Esophagus squamous epithelium (tissue), 5 donors: ENCODE data around the gene CCDC69. TPM values are rescaled to one million over a fixed set of nuclear protein-coding genes. Genes with fewer than 3 reads are reported as not detected.

Experiments used
- DNase-seq: peaks from one replicate; lab custom pipeline; 2025; lab: John Stamatoyannopoulos, UW
- H3K27ac ChIP-seq, 4 donors: fragments of 200-600 bp; sonication (generic); one replicate each; pipeline ENCODE4 v1.5.1; 2016 to 2019; ENCODE audit warnings: mild to moderate bottlenecking in 1 of 4
- H3K27me3 ChIP-seq, 4 donors: fragments of 200-600 bp; sonication (generic); 1 replicate in 3 of 4; 2 replicates in 1 of 4; pipeline versions ENCODE4 v1.5.1 to v1.6.0; 2017 to 2021; ENCODE audit warnings: antibody characterized with exemption in 1 of 4
- H3K36me3 ChIP-seq, 3 donors: fragments of 200-600 bp; sonication (generic); one replicate each; pipeline ENCODE4 v1.5.1; 2016 to 2019
- H3K4me1 ChIP-seq, 3 donors: fragments of 200-600 bp; sonication (generic); one replicate each; pipeline ENCODE4 v1.5.1; 2017 to 2019
- H3K4me3 ChIP-seq, 4 donors: fragments of 200-600 bp; sonication (generic); 1 replicate in 3 of 4; 2 replicates in 1 of 4; pipeline ENCODE4 v1.5.1; 2016 to 2019; ENCODE audit warnings: mild to moderate bottlenecking in 2 of 4, moderate library complexity in 1 of 4
- H3K9me3 ChIP-seq, 3 donors: fragments of 200-600 bp; sonication (generic); one replicate each; pipeline ENCODE4 v1.5.1; 2016 to 2019
- POLR2A ChIP-seq, 4 donors: fragments of 450-650 bp; IDR thresholded peaks; one replicate each; pipeline ENCODE4 v1.6.1; 2017; ENCODE audit warnings: antibody characterized with exemption in 4 of 4, mild to moderate bottlenecking in 4 of 4, moderate library complexity in 3 of 4
- WGBS, 2 donors: methylation state at CpG; one replicate each; pipeline ENCODE4 v1.1.5; 2018; 5-methylcytosine and 5-hydroxymethylcytosine counted together
- intact Hi-C: fragments of 100-400 bp; cut with DNase I; formaldehyde crosslinking; loops from one replicate; pipeline ENCODE4 v1.15.0; 2022
- total RNA-seq, 4 donors: library from RNA; depleted of rRNA; stranded (reverse); fragments of >200 nt; gene quantifications; one replicate each; pipeline ENCODE4 v1.1.0, GENCODE V29; 2016
- TF ChIP-seq, protein P1 (sequence below), 6 experiments: fragments of 450-650 bp in 4 of 6; fragments of 200-600 bp in 2 of 6; sonication (generic) in 2 of 6; IDR thresholded peaks; one replicate each; pipeline ENCODE4 v1.5.1; 2016 to 2019; ENCODE audit warnings: antibody characterized with exemption in 6 of 6, mild to moderate bottlenecking in 4 of 6, moderate library complexity in 4 of 6
- donor health status: DM: yes; HTN: yes; CAD: no.

CCDC69 gene
- total RNA-seq, 4 donors from 2014 or later, result 10.9 to 87.0 (median 37.8) TPM

DNA sequence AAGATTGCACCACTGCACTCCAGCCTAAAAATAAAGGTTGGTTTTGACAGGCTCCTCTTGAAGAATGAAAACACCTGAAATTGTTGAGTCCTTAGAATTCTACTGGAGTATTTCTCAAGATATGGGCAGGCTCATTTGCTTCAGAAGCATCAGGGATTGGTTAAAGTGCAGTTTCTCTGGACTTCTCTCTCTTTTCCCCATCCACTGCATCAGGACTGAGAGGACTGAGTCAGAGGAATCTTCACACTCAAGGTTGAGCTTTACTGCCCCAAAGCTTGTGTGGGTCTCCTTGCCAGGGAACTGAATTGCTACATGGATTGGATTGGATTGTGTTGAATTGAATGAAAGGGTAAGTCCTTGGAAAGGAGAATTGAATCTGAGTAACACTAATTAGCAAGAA lies 7.5 kb upstream of the CCDC69 start:
- Histone ChIP-seq H3K4me1 (peaks cover 0 to 25% (median 20%) of the 10 kb centered on the region in 3 donors), H3K9me3 (no peaks in the 10 kb centered on the region), H3K36me3 (no peaks in the 10 kb centered on the region), H3K27ac (no peak overlapping the region), H3K27me3 (no peaks in the 10 kb centered on the region), H3K4me3 (no peak overlapping the region)
- DNase-seq, result no peak
- intact Hi-C loops, result loop anchor here (10.0 kb wide), 1 partner anchor 107 kb away; no protein-coding TSS in a partner anchor
- TF ChIP-seq, protein P1, sequence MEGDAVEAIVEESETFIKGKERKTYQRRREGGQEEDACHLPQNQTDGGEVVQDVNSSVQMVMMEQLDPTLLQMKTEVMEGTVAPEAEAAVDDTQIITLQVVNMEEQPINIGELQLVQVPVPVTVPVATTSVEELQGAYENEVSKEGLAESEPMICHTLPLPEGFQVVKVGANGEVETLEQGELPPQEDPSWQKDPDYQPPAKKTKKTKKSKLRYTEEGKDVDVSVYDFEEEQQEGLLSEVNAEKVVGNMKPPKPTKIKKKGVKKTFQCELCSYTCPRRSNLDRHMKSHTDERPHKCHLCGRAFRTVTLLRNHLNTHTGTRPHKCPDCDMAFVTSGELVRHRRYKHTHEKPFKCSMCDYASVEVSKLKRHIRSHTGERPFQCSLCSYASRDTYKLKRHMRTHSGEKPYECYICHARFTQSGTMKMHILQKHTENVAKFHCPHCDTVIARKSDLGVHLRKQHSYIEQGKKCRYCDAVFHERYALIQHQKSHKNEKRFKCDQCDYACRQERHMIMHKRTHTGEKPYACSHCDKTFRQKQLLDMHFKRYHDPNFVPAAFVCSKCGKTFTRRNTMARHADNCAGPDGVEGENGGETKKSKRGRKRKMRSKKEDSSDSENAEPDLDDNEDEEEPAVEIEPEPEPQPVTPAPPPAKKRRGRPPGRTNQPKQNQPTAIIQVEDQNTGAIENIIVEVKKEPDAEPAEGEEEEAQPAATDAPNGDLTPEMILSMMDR (IDR thresholded peaks at IDR 0.05), result no peak
- no peak for TF ChIP-seq POLR2A (IDR thresholded peaks at IDR 0.05)

DNA sequence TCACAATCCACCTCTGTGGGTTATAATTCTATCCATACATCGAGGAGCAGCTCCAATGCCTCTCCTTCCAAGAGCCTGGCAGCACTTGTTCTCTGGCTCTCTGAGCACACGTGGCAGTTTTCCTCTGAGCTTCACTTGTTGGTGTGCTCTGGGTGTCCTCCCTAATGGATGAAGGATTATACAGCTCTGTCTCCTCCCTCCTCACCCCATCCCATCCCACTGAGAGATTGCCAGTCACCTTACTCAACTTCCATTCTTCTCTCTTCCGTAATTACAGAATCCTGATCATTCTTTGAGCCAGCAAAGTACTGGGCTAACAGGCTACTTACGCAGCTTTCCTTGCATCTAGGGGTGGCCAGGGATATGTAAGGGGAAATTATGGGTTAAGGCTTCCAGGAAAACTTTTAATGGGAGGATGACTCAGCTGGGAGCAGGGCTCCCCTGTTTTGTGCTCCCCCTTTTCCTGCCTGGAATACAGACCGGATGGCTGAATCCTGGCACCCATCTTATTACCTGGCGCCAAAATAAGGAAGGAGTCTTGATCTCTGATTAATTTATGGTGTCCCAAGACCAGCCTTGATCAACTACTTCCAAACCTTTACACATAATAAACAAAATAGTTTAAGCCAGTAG lies 6.3 kb upstream of the CCDC69 start:
- no peaks in the 10 kb centered on the region for H3K27me3 ChIP-seq
- no peak for DNase-seq
- peaks cover 0 to 24% (median 18%) of the 10 kb centered on the region in 3 donors for H3K4me1 ChIP-seq
- peak overlapping the region in 2 of 4 donors; percentile 47 to 52 for H3K27ac ChIP-seq
- H3K36me3 ChIP-seq, result no peaks in the 10 kb centered on the region
- H3K4me3 ChIP-seq, result no peak overlapping the region
- TF ChIP-seq, protein P1 (IDR thresholded peaks at IDR 0.05), result no peak
- no peak for TF ChIP-seq POLR2A (IDR thresholded peaks at IDR 0.05)
- WGBS, 2 donors, result 25 to 43% methylated on average over 5 to 6 of the region's 6 CpGs
- H3K9me3 ChIP-seq, result no peaks in the 10 kb centered on the region
- intact Hi-C loops, result loop anchor here (10.0 kb wide), 1 partner anchor 105 kb away; no protein-coding TSS in a partner anchor

- TF ChIP-seq, protein P1 (IDR thresholded peaks at IDR 0.05), result no peak
- no peak for TF ChIP-seq POLR2A (IDR thresholded peaks at IDR 0.05)
- Histone ChIP-seq H3K27me3 (no peaks in the 10 kb centered on the region), H3K36me3 (no peaks in the 10 kb centered on the region), H3K9me3 (no peaks in the 10 kb centered on the region), H3K4me3 (no peak overlapping the region), H3K27ac (no peak overlapping the region), H3K4me1 (peaks cover 0 to 24% (median 12%) of the 10 kb centered on the region in 3 donors)
- WGBS, 2 donors, result 70 to 73% methylated on average over 2 of the region's 2 CpGs
- DNase-seq, result no peak
- intact Hi-C loops, result no loop called here
Measured at GRCh38 chr5:151228986-151229385, 5.1 kb upstream of the CCDC69 start.

- TF ChIP-seq POLR2A (IDR thresholded peaks at IDR 0.05), result no peak
- TF ChIP-seq, protein P1 (IDR thresholded peaks at IDR 0.05), result no peak
- H3K27me3 ChIP-seq, result no peaks in the 10 kb centered on the region
- DNase-seq, result no peak
- intact Hi-C loops, result no loop called here
- 66 to 86% methylated on average over 4 to 5 of the region's 6 CpGs for WGBS, 2 donors
- no peaks in the 10 kb centered on the region for H3K36me3 ChIP-seq
- peaks cover 0 to 29% (median 12%) of the 10 kb centered on the region in 3 donors for H3K4me1 ChIP-seq
- H3K9me3 ChIP-seq, result no peaks in the 10 kb centered on the region
- H3K4me3 ChIP-seq, result no peak overlapping the region
- no peak overlapping the region for H3K27ac ChIP-seq
Measured at GRCh38 chr5:151227918-151228447, 4.1 kb upstream of the CCDC69 start.

- intact Hi-C loops, result no loop called here
- H3K27me3 ChIP-seq, result no peaks in the 10 kb centered on the region
- no peak for TF ChIP-seq POLR2A (IDR thresholded peaks at IDR 0.05)
- TF ChIP-seq, protein P1 (IDR thresholded peaks at IDR 0.05), result no peak
- H3K27ac ChIP-seq, result no peak overlapping the region
- H3K36me3 ChIP-seq, result no peaks in the 10 kb centered on the region
- H3K9me3 ChIP-seq, result no peaks in the 10 kb centered on the region
- H3K4me1 ChIP-seq, result peaks cover 11 to 54% (median 30%) of the 10 kb centered on the region in 3 donors
- no peak overlapping the region for H3K4me3 ChIP-seq
- WGBS, 2 donors, result 85 to 88% methylated on average over 5 of the region's 5 CpGs
- no peak for DNase-seq
Measured at GRCh38 chr5:151225475-151225874, 1.6 kb upstream of the CCDC69 start.
